Measurements from ENCODE around the gene TULP4. TPM values are rescaled to one million over a fixed set of nuclear protein-coding genes. Genes with fewer than 3 reads are reported as not detected.

The TULP4 gene
- total RNA-seq, 1 donor from 2014 or later = 406 TPM

DNA sequence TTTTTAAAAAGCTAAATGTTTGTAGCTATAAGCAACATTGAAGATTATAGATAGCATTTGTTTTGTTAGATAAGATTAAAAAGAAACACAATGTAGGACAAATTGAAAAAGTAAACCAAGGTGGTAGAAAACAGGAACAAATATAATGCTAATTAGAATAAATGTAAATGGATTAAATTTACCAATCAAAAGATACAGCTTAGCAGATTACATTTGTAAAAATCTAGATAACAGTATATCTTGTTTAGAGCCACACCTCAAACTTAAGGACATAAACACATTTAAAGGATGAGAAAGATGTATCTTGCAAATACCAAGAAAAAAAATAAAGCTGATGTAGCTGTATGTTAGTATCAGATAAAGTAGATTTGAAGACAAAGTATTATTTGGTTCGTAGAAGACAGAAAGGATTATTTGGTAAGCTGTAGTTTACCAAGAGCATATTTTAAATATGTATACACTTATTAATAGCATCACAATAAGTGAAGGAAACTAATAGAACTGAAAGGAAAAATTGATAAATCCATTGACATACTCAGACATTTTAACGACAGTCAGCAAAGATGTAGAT is 107.2 kb downstream of the TULP4 start:
- Mint-ChIP-seq H3K4me1 (ENCODE audit: low read depth, unreplicated experiment) (peaks cover 5% of the 10 kb centered on the region), H3K9me3 (ENCODE audit: unreplicated experiment) (peaks cover 8% of the 10 kb centered on the region), H3K36me3 (ENCODE audit: unreplicated experiment) (peaks cover 6% of the 10 kb centered on the region), H3K4me3 (ENCODE audit: unreplicated experiment) (no peak overlapping the region), H3K27ac (ENCODE audit: unreplicated experiment) (no peak overlapping the region), H3K27me3 (ENCODE audit: unreplicated experiment) (peaks cover 3% of the 10 kb centered on the region)
- no peak for TF ChIP-seq CTCF (IDR thresholded peaks at IDR 0.05; ENCODE audit: partially characterized antibody, unreplicated experiment)
- DNase-seq = no peak

DNA sequence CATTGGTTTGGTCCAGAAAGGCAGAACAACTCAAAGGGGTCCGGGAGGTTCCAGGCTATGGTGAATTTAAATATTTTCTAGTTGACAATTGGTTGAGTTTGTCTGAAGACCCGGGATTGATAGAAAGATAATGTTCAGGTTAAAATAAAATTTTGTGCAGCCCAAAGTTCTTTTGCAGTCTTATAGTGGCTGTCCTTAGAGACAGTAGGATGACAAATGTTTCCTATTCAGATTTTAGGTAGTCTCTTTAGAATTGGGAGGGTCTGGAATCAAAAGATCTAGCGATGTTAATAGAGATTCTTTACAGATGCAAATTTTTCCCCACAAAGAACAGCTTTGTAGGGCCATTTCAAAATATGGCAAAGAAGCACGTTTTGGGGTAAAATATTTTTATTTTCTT is 109.1 kb downstream of the TULP4 start:
- H3K4me1 Mint-ChIP-seq (ENCODE audit: low read depth, unreplicated experiment) = peaks cover 5% of the 10 kb centered on the region
- H3K27me3 Mint-ChIP-seq (ENCODE audit: unreplicated experiment) = peaks cover 6% of the 10 kb centered on the region
- H3K36me3 Mint-ChIP-seq (ENCODE audit: unreplicated experiment) = peaks cover 6% of the 10 kb centered on the region
- H3K27ac Mint-ChIP-seq (ENCODE audit: unreplicated experiment) = no peak overlapping the region
- no peak for DNase-seq
- no peak overlapping the region for H3K4me3 Mint-ChIP-seq (ENCODE audit: unreplicated experiment)
- TF ChIP-seq CTCF (IDR thresholded peaks at IDR 0.05; ENCODE audit: partially characterized antibody, unreplicated experiment) = no peak
- H3K9me3 Mint-ChIP-seq (ENCODE audit: unreplicated experiment) = peaks cover 4% of the 10 kb centered on the region

DNA sequence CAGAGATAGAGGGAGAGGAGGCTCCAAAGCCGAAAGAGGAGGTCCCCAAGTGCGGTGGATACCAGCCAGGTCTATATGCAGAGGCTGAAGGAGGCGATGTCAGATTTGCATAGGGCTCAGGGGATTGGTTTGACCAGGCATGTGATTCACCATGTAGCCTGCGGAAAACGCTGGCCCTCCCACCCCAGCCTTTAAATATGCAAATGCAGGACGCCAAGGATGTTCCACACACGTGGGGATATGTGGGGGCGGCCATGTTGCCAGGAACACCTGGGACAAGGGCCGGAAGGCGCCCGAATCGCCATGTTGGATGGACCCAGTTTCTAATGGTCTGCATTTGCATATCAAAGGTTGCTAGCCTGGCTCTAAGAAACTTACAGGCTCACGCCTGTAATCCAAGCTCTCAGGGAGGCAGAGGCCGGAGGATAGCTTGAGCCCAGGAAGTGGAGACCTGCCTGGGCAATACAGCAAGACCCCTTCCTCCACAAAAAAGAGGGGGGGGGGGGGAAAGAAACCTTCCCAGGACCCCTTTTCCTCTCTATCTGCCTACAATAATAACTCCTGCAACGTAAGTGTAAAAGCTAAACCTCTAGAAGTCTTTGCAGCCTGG is 110.5 kb downstream of the TULP4 start:
- no peak for DNase-seq
- no peak overlapping the region for H3K4me3 Mint-ChIP-seq (ENCODE audit: unreplicated experiment)
- no peak for TF ChIP-seq CTCF (IDR thresholded peaks at IDR 0.05; ENCODE audit: partially characterized antibody, unreplicated experiment)
- H3K27me3 Mint-ChIP-seq (ENCODE audit: unreplicated experiment) = peaks cover 2% of the 10 kb centered on the region
- H3K36me3 Mint-ChIP-seq (ENCODE audit: unreplicated experiment) = peaks cover 13% of the 10 kb centered on the region
- H3K9me3 Mint-ChIP-seq (ENCODE audit: unreplicated experiment) = peaks cover 6% of the 10 kb centered on the region
- no peak overlapping the region for H3K27ac Mint-ChIP-seq (ENCODE audit: unreplicated experiment)
- H3K4me1 Mint-ChIP-seq (ENCODE audit: low read depth, unreplicated experiment) = no peaks in the 10 kb centered on the region

DNA sequence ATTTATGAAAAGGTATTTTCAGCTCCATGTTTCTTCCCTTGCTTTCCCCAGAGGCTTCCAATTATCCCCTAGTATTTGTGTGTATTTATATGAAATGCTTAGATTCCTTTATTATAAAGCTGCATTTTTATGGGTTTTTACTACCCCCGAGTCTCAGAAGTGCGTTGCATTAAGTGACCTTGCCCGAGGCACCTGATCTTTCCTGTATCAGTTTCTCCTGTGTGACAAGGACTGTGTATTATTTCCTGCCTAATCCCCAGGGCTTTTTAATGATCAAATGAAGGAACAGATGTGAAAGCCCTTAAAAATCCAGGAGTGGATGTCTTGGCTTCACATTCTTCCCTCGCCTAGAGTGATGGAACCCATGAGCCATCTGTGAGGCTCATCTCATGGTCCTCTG is 118.8 kb downstream of the TULP4 start:
- Mint-ChIP-seq H3K9me3 (ENCODE audit: unreplicated experiment) (peaks cover 4% of the 10 kb centered on the region), H3K36me3 (ENCODE audit: unreplicated experiment) (peaks cover 13% of the 10 kb centered on the region), H3K27ac (ENCODE audit: unreplicated experiment) (peak overlapping the region; percentile 25), H3K4me3 (ENCODE audit: unreplicated experiment) (no peak overlapping the region), H3K27me3 (ENCODE audit: unreplicated experiment) (peaks cover 13% of the 10 kb centered on the region), H3K4me1 (ENCODE audit: low read depth, unreplicated experiment) (peaks cover 8% of the 10 kb centered on the region)
- DNase-seq = no peak
- TF ChIP-seq CTCF (IDR thresholded peaks at IDR 0.05; ENCODE audit: partially characterized antibody, unreplicated experiment) = no peak

DNA sequence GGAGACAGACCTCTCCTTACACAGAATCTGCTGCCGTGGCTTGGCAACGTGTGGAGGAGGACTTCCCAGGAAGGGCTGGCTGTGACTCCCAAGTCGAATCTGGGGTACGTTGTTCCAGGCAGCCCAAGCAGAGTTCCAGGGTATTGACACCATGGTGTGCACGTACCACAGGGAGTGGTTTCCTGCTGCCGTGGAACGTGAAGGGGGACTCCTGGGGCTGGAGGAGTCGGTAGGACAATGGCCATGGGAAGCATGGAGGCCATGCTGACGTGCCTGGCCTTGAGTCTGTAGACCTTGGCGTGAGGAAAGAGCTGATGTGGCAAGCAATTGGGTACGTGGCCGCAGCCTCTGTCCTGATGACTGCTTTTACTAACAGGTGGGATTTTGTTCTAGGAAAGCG is 119.3 kb downstream of the TULP4 start:
- H3K27ac Mint-ChIP-seq (ENCODE audit: unreplicated experiment) = peak overlapping the region; percentile 25
- H3K27me3 Mint-ChIP-seq (ENCODE audit: unreplicated experiment) = peaks cover 12% of the 10 kb centered on the region
- TF ChIP-seq CTCF (IDR thresholded peaks at IDR 0.05; ENCODE audit: partially characterized antibody, unreplicated experiment) = no peak
- peaks cover 8% of the 10 kb centered on the region for H3K4me1 Mint-ChIP-seq (ENCODE audit: low read depth, unreplicated experiment)
- H3K9me3 Mint-ChIP-seq (ENCODE audit: unreplicated experiment) = peaks cover 3% of the 10 kb centered on the region
- peaks cover 13% of the 10 kb centered on the region for H3K36me3 Mint-ChIP-seq (ENCODE audit: unreplicated experiment)
- H3K4me3 Mint-ChIP-seq (ENCODE audit: unreplicated experiment) = no peak overlapping the region
- DNase-seq = no peak
